ENCODE measurements around the gene FAM83D.

- TF ChIP-seq CTCF (IDR thresholded peaks at IDR 0.05) (no peak), POLR2A (IDR thresholded peaks at IDR 0.05; ENCODE audit: low read depth) (no peak), EP300 (IDR thresholded peaks at IDR 0.05) (no peak), POLR2AphosphoS5 (IDR thresholded peaks at IDR 0.05) (no peak)
These were observed 1.5 kb upstream of the FAM83D start for GRCh38 chr20:38924718-38925117.

All from esophagus muscularis mucosa (tissue), 4 donors.